ENCODE measurements around the gene HPN.

Gene HPN

DNA sequence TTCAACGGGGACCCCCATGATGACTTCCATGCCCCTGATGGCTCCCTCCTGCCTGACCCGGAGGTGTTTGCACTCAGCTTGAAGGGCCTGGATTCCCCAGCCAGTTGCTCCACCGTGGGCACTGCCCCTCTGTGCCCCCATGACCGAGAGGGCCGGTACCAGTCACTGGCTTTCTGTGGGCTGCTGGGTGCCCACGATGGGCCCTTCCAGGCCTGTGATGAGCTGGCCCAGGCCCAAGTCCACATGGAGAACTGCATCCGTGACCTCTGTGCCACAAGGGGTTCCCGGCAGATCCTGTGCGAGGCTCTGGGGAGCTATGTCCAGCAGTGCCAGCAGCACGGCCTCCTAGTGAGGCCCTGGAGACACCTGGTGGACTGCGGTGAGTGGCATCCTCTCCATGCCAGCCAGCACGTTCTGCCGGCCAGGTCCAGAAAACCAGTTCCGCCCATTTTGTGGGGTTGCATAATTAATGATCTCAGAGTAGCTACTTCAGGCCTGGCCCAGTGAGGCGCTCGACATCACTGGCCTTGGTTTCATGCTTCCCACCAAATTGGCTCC lies 39.2 kb downstream of the HPN start:
- no peak overlapping the region for H2BK120ac ChIP-seq (ENCODE audit: low read depth, low read length)
- no CpG with 5 or more reads among the region's 16 CpGs for WGBS, 2 donors (ENCODE audit: extremely low coverage in 2 of 2, insufficient read length in 2 of 2, insufficient replicate concordance in 1 of 2)
- no peak overlapping the region for H3K4me3 ChIP-seq (ENCODE audit: low read length in 2 of 2)
- no peak overlapping the region for H3K4me2 ChIP-seq (ENCODE audit: insufficient read depth, low read length, poor library complexity, severe bottlenecking)
- no peaks in the 10 kb centered on the region for H3K4me1 ChIP-seq (ENCODE audit: control insufficient read depth in 2 of 2, insufficient read depth in 1 of 2, low read depth in 1 of 2, low read length in 2 of 2)
- no peaks in the 10 kb centered on the region for H3K9me3 ChIP-seq (replicated peaks in 1 of 2; ENCODE audit: control insufficient read depth in 2 of 2, insufficient read depth in 1 of 2, low read depth in 1 of 2, low read length in 2 of 2)
- H3K27me3 ChIP-seq (ENCODE audit: control insufficient read depth in 3 of 3, insufficient read depth in 3 of 3, low read depth in 1 of 3, low read length in 3 of 3), result peaks cover 0 to 5% (median 0%) of the 10 kb centered on the region in 3 experiments
- no peak overlapping the region for H2BK5ac ChIP-seq (ENCODE audit: low read length)
- H2BK15ac ChIP-seq (ENCODE audit: low read length), result no peak overlapping the region
- H2AFZ ChIP-seq (ENCODE audit: low read length), result no peak overlapping the region
- H4K91ac ChIP-seq (ENCODE audit: low read depth, low read length, poor library complexity), result no peak overlapping the region
- H4K8ac ChIP-seq (ENCODE audit: low read depth, low read length), result no peak overlapping the region
- H3K14ac ChIP-seq (ENCODE audit: low read length), result peak overlapping the region; percentile 43
- H2BK12ac ChIP-seq (ENCODE audit: low read length), result peak overlapping the region; percentile 44
- H3K4ac ChIP-seq (ENCODE audit: low read length), result no peak overlapping the region
- H3K79me1 ChIP-seq (ENCODE audit: low read depth, low read length), result no peaks in the 10 kb centered on the region
- no peak overlapping the region for H3K27ac ChIP-seq (replicated peaks; ENCODE audit: low read length)
- H3K9ac ChIP-seq (ENCODE audit: low read depth, low read length, poor library complexity), result no peak overlapping the region
- peak overlapping the region; percentile 87 for H2AK5ac ChIP-seq (ENCODE audit: low read depth, low read length)
- H3K18ac ChIP-seq (ENCODE audit: low read length), result peak overlapping the region; percentile 69
- H3K36me3 ChIP-seq (replicated peaks in 1 of 2; ENCODE audit: control insufficient read depth in 2 of 2, insufficient read depth in 2 of 2, low read length in 2 of 2), result no peaks in the 10 kb centered on the region
- no peak for DNase-seq (ENCODE audit: low spot score)
- no peak overlapping the region for H3K23ac ChIP-seq (ENCODE audit: low read depth, low read length, poor library complexity)

DNA sequence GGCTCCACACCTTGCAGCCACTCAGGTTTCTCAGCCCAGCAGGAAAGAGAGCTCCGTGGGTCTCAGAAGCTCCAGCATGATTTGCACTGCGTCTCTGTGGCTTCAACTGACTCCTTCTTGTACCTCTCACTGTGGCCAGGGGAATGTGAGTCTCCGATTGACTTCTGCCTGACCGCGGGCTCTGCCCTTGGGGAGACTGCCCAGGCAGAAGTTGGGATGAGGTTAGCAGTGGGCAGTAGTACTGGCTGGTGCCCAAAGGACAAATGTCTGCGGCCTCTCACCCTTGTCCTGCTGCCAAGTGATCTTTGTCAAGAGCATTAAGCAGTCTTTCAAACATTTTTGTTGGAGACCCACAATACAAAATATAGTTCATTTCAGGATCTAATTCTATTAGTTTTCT lies 39.7 kb downstream of the HPN start:
- Histone ChIP-seq H4K91ac (ENCODE audit: low read depth, low read length, poor library complexity) (no peak overlapping the region), H3K79me1 (ENCODE audit: low read depth, low read length) (no peaks in the 10 kb centered on the region), H3K36me3 (replicated peaks in 1 of 2; ENCODE audit: control insufficient read depth in 2 of 2, insufficient read depth in 2 of 2, low read length in 2 of 2) (no peaks in the 10 kb centered on the region), H3K23ac (ENCODE audit: low read depth, low read length, poor library complexity) (no peak overlapping the region), H3K4me1 (ENCODE audit: control insufficient read depth in 2 of 2, insufficient read depth in 1 of 2, low read depth in 1 of 2, low read length in 2 of 2) (no peaks in the 10 kb centered on the region), H3K18ac (ENCODE audit: low read length) (no peak overlapping the region), H3K14ac (ENCODE audit: low read length) (no peak overlapping the region), H3K9ac (ENCODE audit: low read depth, low read length, poor library complexity) (no peak overlapping the region), H3K27me3 (ENCODE audit: control insufficient read depth in 3 of 3, insufficient read depth in 3 of 3, low read depth in 1 of 3, low read length in 3 of 3) (peaks cover 0 to 6% (median 0%) of the 10 kb centered on the region in 3 experiments), H2AFZ (ENCODE audit: low read length) (no peak overlapping the region), H3K4me3 (ENCODE audit: low read length in 2 of 2) (no peak overlapping the region), H2BK12ac (ENCODE audit: low read length) (no peak overlapping the region), H3K4ac (ENCODE audit: low read length) (no peak overlapping the region), H2BK5ac (ENCODE audit: low read length) (no peak overlapping the region), H3K9me3 (replicated peaks in 1 of 2; ENCODE audit: control insufficient read depth in 2 of 2, insufficient read depth in 1 of 2, low read depth in 1 of 2, low read length in 2 of 2) (no peaks in the 10 kb centered on the region), H4K8ac (ENCODE audit: low read depth, low read length) (no peak overlapping the region), H2AK5ac (ENCODE audit: low read depth, low read length) (no peak overlapping the region), H2BK120ac (ENCODE audit: low read depth, low read length) (no peak overlapping the region), H3K4me2 (ENCODE audit: insufficient read depth, low read length, poor library complexity, severe bottlenecking) (no peak overlapping the region), H3K27ac (replicated peaks; ENCODE audit: low read length) (no peak overlapping the region), H2BK15ac (ENCODE audit: low read length) (no peak overlapping the region)
- no CpG with 5 or more reads among the region's 6 CpGs for WGBS, 2 donors (ENCODE audit: extremely low coverage in 2 of 2, insufficient read length in 2 of 2, insufficient replicate concordance in 1 of 2)
- no peak for DNase-seq (ENCODE audit: low spot score)

GRCh38 chr19:35083691-35084508 lies 42.4 kb downstream of the HPN start:
- peak overlapping the region; percentile 68 for H2BK5ac ChIP-seq (ENCODE audit: low read length)
- H3K4me2 ChIP-seq (ENCODE audit: insufficient read depth, low read length, poor library complexity, severe bottlenecking), result no peak overlapping the region
- no peak overlapping the region for H4K8ac ChIP-seq (ENCODE audit: low read depth, low read length)
- no peak overlapping the region for H3K27ac ChIP-seq (replicated peaks; ENCODE audit: low read length)
- peak overlapping the region; percentile 30 for H3K9ac ChIP-seq (ENCODE audit: low read depth, low read length, poor library complexity)
- no peak overlapping the region for H2AFZ ChIP-seq (ENCODE audit: low read length)
- no peak overlapping the region for H3K4me3 ChIP-seq (ENCODE audit: low read length in 2 of 2)
- H3K4me1 ChIP-seq (ENCODE audit: control insufficient read depth in 2 of 2, insufficient read depth in 1 of 2, low read depth in 1 of 2, low read length in 2 of 2), result no peaks in the 10 kb centered on the region
- H3K23ac ChIP-seq (ENCODE audit: low read depth, low read length, poor library complexity), result no peak overlapping the region
- H3K27me3 ChIP-seq (ENCODE audit: control insufficient read depth in 3 of 3, insufficient read depth in 3 of 3, low read depth in 1 of 3, low read length in 3 of 3), result peaks cover 0 to 12% (median 3%) of the 10 kb centered on the region in 3 experiments
- H3K4ac ChIP-seq (ENCODE audit: low read length), result no peak overlapping the region
- H2BK12ac ChIP-seq (ENCODE audit: low read length), result no peak overlapping the region
- H2AK5ac ChIP-seq (ENCODE audit: low read depth, low read length), result peak overlapping the region; percentile 76
- H3K14ac ChIP-seq (ENCODE audit: low read length), result no peak overlapping the region
- peak overlapping the region; percentile 67 for H2BK120ac ChIP-seq (ENCODE audit: low read depth, low read length)
- DNase-seq (ENCODE audit: low spot score), result no peak
- H3K36me3 ChIP-seq (replicated peaks in 1 of 2; ENCODE audit: control insufficient read depth in 2 of 2, insufficient read depth in 2 of 2, low read length in 2 of 2), result no peaks in the 10 kb centered on the region
- peak overlapping the region; percentile 38 for H3K18ac ChIP-seq (ENCODE audit: low read length)
- H3K79me1 ChIP-seq (ENCODE audit: low read depth, low read length), result no peaks in the 10 kb centered on the region
- H2BK15ac ChIP-seq (ENCODE audit: low read length), result peak overlapping the region; percentile 93
- WGBS, 2 donors (ENCODE audit: extremely low coverage in 2 of 2, insufficient read length in 2 of 2, insufficient replicate concordance in 1 of 2), result no CpG with 5 or more reads among the region's 15 CpGs
- no peaks in the 10 kb centered on the region for H3K9me3 ChIP-seq (replicated peaks in 1 of 2; ENCODE audit: control insufficient read depth in 2 of 2, insufficient read depth in 1 of 2, low read depth in 1 of 2, low read length in 2 of 2)
- H4K91ac ChIP-seq (ENCODE audit: low read depth, low read length, poor library complexity), result no peak overlapping the region

DNA sequence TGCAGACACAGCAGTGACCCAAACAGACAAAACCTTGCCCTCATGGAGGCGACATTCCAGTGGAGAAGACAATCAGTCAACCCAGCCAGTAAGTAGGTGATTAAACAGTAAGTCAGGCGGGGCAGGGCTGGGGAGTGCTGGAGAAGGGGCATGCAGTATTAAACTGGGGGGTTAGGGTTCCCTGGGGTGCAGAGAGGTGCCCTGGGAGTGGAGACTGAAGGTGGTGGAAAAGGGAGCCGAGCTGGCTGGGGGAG lies 42.9 kb downstream of the HPN start:
- no peak overlapping the region for H2BK15ac ChIP-seq (ENCODE audit: low read length)
- H3K4ac ChIP-seq (ENCODE audit: low read length), result no peak overlapping the region
- no peak overlapping the region for H3K4me2 ChIP-seq (ENCODE audit: insufficient read depth, low read length, poor library complexity, severe bottlenecking)
- no peak overlapping the region for H2BK12ac ChIP-seq (ENCODE audit: low read length)
- no peaks in the 10 kb centered on the region for H3K79me1 ChIP-seq (ENCODE audit: low read depth, low read length)
- no peak overlapping the region for H2AK5ac ChIP-seq (ENCODE audit: low read depth, low read length)
- no peak overlapping the region for H4K8ac ChIP-seq (ENCODE audit: low read depth, low read length)
- no peak overlapping the region for H3K9ac ChIP-seq (ENCODE audit: low read depth, low read length, poor library complexity)
- no peak overlapping the region for H3K23ac ChIP-seq (ENCODE audit: low read depth, low read length, poor library complexity)
- H2BK120ac ChIP-seq (ENCODE audit: low read depth, low read length), result no peak overlapping the region
- no peak overlapping the region for H3K27ac ChIP-seq (replicated peaks; ENCODE audit: low read length)
- H2AFZ ChIP-seq (ENCODE audit: low read length), result no peak overlapping the region
- DNase-seq (ENCODE audit: low spot score), result no peak
- H4K91ac ChIP-seq (ENCODE audit: low read depth, low read length, poor library complexity), result no peak overlapping the region
- no CpG with 5 or more reads among the region's 3 CpGs for WGBS, 2 donors (ENCODE audit: extremely low coverage in 2 of 2, insufficient read length in 2 of 2, insufficient replicate concordance in 1 of 2)
- H3K14ac ChIP-seq (ENCODE audit: low read length), result no peak overlapping the region
- H2BK5ac ChIP-seq (ENCODE audit: low read length), result peak overlapping the region; percentile 68
- no peaks in the 10 kb centered on the region for H3K4me1 ChIP-seq (ENCODE audit: control insufficient read depth in 2 of 2, insufficient read depth in 1 of 2, low read depth in 1 of 2, low read length in 2 of 2)
- H3K9me3 ChIP-seq (replicated peaks in 1 of 2; ENCODE audit: control insufficient read depth in 2 of 2, insufficient read depth in 1 of 2, low read depth in 1 of 2, low read length in 2 of 2), result no peaks in the 10 kb centered on the region
- H3K4me3 ChIP-seq (ENCODE audit: low read length in 2 of 2), result no peak overlapping the region
- H3K27me3 ChIP-seq (ENCODE audit: control insufficient read depth in 3 of 3, insufficient read depth in 3 of 3, low read depth in 1 of 3, low read length in 3 of 3), result peaks cover 0 to 12% (median 3%) of the 10 kb centered on the region in 3 experiments
- no peaks in the 10 kb centered on the region for H3K36me3 ChIP-seq (replicated peaks in 1 of 2; ENCODE audit: control insufficient read depth in 2 of 2, insufficient read depth in 2 of 2, low read length in 2 of 2)
- peak overlapping the region; percentile 36 for H3K18ac ChIP-seq (ENCODE audit: low read length)
